Gastrocnemius medialis (tissue), 4 donors: Measurements from ENCODE around the gene CLASP1. TPM values are rescaled to one million over a fixed set of nuclear protein-coding genes. Genes with fewer than 3 reads are reported as not detected.

Experiments used
- ATAC-seq, 2 donors: fragments of 150-250 bp; one replicate each; pipeline ENCODE4 v1.9.1; 2016
- DNase-seq, 2 donors: peaks; one replicate each; pipeline ENCODE4 v3.0.0-alpha.2; 2019
- H3K27ac ChIP-seq, 4 donors: fragments of 200-600 bp; sonication (generic); 1 replicate in 1 of 4; 2 replicates in 3 of 4; pipeline ENCODE4 v1.5.1; 2016 to 2018; ENCODE audit warnings: mild to moderate bottlenecking in 2 of 4, moderate library complexity in 1 of 4
- H3K27me3 ChIP-seq, 3 donors: fragments of 200-600 bp; sonication (generic) in 2 of 3; 1 replicate in 1 of 3; 2 replicates in 2 of 3; pipeline versions ENCODE4 v1.5.1 to v1.6.0; 2016 to 2019; ENCODE audit warnings: mild to moderate bottlenecking in 1 of 3, moderate library complexity in 1 of 3
- H3K36me3 ChIP-seq, 2 donors: fragments of 200-600 bp; sonication (generic) in 1 of 2; one replicate each; pipeline ENCODE4 v1.5.1; 2017 to 2018
- H3K4me1 ChIP-seq, 2 donors: fragments of 200-600 bp; sonication (generic) in 1 of 2; one replicate each; pipeline ENCODE4 v1.5.1; 2016 to 2017; ENCODE audit warnings: mild to moderate bottlenecking in 2 of 2
- H3K4me3 ChIP-seq, 4 donors: fragments of 200-600 bp; sonication (generic) in 3 of 4; 1 replicate in 1 of 4; 2 replicates in 3 of 4; pipeline ENCODE4 v1.5.1; 2016 to 2019; ENCODE audit warnings: mild to moderate bottlenecking in 2 of 4
- H3K9me3 ChIP-seq, 3 donors: fragments of 200-600 bp; sonication (generic) in 2 of 3; 1 replicate in 1 of 3; 2 replicates in 2 of 3; pipeline ENCODE4 v1.5.1; 2016 to 2019
- POLR2A ChIP-seq, 2 donors: fragments of 450-650 bp; IDR thresholded peaks; one replicate each; pipeline ENCODE4 v1.6.1; 2017; ENCODE audit warnings: antibody characterized with exemption in 2 of 2, mild to moderate bottlenecking in 2 of 2, moderate library complexity in 2 of 2
- in situ Hi-C, 4 donors: fragments of 200-750 bp; cut with MboI; loops; one replicate each; pipeline versions ENCODE4 v1.15.0 to v1.8.0; 2017; ENCODE audit warnings: low sequenced_read_pairs in 4 of 4
- intact Hi-C: fragments of 100-400 bp; cut with DNase I; formaldehyde crosslinking; loops from one replicate; pipeline ENCODE4 v1.15.1; 2023; ENCODE audit warnings: low total_unique reads
- total RNA-seq, 4 donors: library from RNA; depleted of rRNA; stranded (reverse); fragments of >200 nt; gene quantifications; one replicate each; pipeline versions ENCODE4 v1.1.0 to v1.2.3, GENCODE V29; 2016
- TF ChIP-seq, protein P1 (sequence below), 5 experiments: fragments of 450-650 bp in 3 of 5; fragments of 200-600 bp in 2 of 5; sonication (generic) in 2 of 5; IDR thresholded peaks in 4 of 5; conservative IDR thresholded peaks in 1 of 5; 1 replicate in 4 of 5; 2 replicates in 1 of 5; pipeline ENCODE4 v1.5.1; 2016 to 2019; ENCODE audit warnings: antibody characterized with exemption in 5 of 5, mild to moderate bottlenecking in 3 of 5, moderate library complexity in 3 of 5

Gene CLASP1
- total RNA-seq, 4 donors from 2014 or later = 50.1 to 73.9 (median 61.4) TPM

DNA sequence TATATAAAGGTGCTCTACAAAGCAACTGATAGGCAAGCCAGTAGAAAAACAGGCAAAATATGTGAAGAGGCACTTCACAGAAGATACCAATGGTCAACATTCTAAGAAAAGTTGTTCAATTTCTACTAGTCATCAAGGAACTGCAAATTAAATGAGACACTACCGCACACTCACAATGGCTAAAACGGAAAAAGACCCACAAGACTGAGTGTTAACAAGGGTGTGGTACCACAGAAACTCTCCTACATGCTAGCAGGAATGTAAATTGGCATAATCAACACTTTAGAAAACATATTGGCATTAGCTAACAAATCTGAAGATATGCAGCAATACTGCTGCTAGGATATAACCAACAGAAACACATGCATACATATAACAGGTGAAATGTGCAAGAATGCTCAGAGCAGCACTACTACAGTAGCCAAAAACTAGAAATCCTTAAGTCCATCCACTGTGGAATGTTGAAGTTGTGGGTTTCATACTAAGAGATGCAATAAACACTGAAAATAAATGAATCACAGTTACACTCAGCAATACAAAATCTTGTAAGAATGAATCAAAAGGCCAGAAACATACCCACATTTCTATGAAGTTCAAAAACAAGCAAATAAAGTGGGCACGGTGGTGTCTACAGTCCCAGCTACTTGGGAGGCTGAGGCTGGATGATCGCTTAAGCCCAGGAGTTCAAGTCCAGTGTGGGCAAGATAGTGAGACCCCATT, 109.4 kb downstream of the CLASP1 start:
- no peak for ATAC-seq
- no peaks in the 10 kb centered on the region for H3K36me3 ChIP-seq
- no peaks in the 10 kb centered on the region for H3K27me3 ChIP-seq
- DNase-seq = no peak
- in situ Hi-C loops (loop anchor here (5.0 to 25.0 kb wide), 4 partner anchors 97 to 185 kb away; partner anchors contain the start of gene CLASP1 (in 2 of the 4)), intact Hi-C loops (no loop called here)
- peak overlapping the region; percentile 32 to 49 (median 40) for H3K27ac ChIP-seq
- no peaks in the 10 kb centered on the region for H3K9me3 ChIP-seq
- peaks cover 66 to 67% of the 10 kb centered on the region in 2 donors for H3K4me1 ChIP-seq
- H3K4me3 ChIP-seq = peak overlapping the region in 1 of 4 donors; percentile 0
- TF ChIP-seq, protein P1, sequence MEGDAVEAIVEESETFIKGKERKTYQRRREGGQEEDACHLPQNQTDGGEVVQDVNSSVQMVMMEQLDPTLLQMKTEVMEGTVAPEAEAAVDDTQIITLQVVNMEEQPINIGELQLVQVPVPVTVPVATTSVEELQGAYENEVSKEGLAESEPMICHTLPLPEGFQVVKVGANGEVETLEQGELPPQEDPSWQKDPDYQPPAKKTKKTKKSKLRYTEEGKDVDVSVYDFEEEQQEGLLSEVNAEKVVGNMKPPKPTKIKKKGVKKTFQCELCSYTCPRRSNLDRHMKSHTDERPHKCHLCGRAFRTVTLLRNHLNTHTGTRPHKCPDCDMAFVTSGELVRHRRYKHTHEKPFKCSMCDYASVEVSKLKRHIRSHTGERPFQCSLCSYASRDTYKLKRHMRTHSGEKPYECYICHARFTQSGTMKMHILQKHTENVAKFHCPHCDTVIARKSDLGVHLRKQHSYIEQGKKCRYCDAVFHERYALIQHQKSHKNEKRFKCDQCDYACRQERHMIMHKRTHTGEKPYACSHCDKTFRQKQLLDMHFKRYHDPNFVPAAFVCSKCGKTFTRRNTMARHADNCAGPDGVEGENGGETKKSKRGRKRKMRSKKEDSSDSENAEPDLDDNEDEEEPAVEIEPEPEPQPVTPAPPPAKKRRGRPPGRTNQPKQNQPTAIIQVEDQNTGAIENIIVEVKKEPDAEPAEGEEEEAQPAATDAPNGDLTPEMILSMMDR (IDR thresholded peaks at IDR 0.05 in 4 of 5, conservative IDR thresholded peaks at IDR 0.05 in 1 of 5) = no peak
- TF ChIP-seq POLR2A (IDR thresholded peaks at IDR 0.05) = no peak

DNA sequence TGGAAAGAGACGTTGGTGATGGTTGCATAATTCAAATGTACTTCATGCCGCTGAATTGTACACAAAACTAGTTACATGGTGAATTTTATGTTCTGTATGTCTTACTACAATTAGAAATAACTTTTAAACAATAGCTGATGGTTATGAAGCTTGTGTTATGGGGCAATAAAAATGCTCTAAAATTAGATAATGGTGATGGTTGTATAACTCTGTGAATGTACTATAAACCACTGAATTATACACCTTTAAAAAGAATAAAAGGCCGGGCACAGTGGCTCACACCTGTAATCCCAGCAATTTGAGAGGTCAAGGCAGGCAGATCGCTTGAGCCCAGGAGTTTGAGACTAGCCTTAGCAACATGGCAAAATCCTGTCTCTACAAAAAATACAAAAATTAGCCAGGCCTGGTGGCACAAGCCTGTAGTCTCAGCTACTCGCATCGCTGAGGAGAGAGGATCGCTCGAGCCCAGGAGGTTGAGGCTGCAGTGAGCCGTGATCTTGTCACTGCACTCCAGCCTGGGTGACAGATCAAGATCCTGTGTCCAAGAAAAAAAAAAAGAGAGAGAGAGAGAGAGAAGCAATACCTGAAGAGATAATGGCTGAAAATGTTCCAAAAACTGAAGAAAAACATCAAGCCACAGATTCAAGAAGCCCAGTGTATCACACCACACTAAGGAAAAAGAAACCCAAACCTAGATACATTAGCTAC, 112.3 kb downstream of the CLASP1 start:
- in situ Hi-C loops = loop anchor here (5.0 to 25.0 kb wide), 4 partner anchors 100 to 188 kb away; partner anchors contain the start of gene CLASP1 (in 2 of the 4)
- ATAC-seq (no peak), DNase-seq (no peak)
- Histone ChIP-seq H3K4me1 (peaks cover 48 to 62% of the 10 kb centered on the region in 2 donors), H3K27ac (peak overlapping the region in 3 of 4 donors; percentile 22 to 53 (median 53)), H3K36me3 (no peaks in the 10 kb centered on the region), H3K27me3 (no peaks in the 10 kb centered on the region), H3K4me3 (no peak overlapping the region), H3K9me3 (no peaks in the 10 kb centered on the region)
- intact Hi-C loops = no loop called here
- no peak for TF ChIP-seq POLR2A (IDR thresholded peaks at IDR 0.05)
- TF ChIP-seq, protein P1 (IDR thresholded peaks at IDR 0.05 in 4 of 5, conservative IDR thresholded peaks at IDR 0.05 in 1 of 5) = no peak

DNA sequence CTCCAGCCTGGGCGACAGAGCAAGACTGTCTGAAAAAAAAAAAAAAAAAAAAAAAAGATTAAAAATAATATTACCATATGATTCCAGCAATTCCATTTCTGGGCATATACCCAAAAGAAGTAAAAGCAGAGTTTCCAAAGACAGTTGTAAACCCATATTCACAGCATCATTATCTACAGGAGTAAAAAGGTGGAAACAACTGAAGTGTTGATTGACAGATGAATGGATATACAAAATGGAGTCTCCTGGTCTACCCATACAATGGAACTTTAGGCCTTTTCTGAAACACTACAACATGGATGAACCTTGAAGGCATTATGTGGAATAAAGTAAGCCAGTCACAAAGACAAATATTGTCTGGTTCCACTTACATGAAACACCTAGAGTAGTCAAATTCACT, 112.9 kb downstream of the CLASP1 start:
- no peak overlapping the region for H3K4me3 ChIP-seq
- H3K27me3 ChIP-seq = no peaks in the 10 kb centered on the region
- in situ Hi-C loops = loop anchor here (5.0 to 25.0 kb wide), 4 partner anchors 101 to 188 kb away; partner anchors contain the start of gene CLASP1 (in 2 of the 4)
- peaks cover 48 to 60% of the 10 kb centered on the region in 2 donors for H3K4me1 ChIP-seq
- H3K36me3 ChIP-seq = no peaks in the 10 kb centered on the region
- ATAC-seq (no peak), DNase-seq (no peak)
- H3K9me3 ChIP-seq = no peaks in the 10 kb centered on the region
- TF ChIP-seq, protein P1 (IDR thresholded peaks at IDR 0.05 in 4 of 5, conservative IDR thresholded peaks at IDR 0.05 in 1 of 5) = no peak
- no peak for TF ChIP-seq POLR2A (IDR thresholded peaks at IDR 0.05)
- peak overlapping the region in 2 of 4 donors; percentile 53 for H3K27ac ChIP-seq
- intact Hi-C loops = no loop called here

DNA sequence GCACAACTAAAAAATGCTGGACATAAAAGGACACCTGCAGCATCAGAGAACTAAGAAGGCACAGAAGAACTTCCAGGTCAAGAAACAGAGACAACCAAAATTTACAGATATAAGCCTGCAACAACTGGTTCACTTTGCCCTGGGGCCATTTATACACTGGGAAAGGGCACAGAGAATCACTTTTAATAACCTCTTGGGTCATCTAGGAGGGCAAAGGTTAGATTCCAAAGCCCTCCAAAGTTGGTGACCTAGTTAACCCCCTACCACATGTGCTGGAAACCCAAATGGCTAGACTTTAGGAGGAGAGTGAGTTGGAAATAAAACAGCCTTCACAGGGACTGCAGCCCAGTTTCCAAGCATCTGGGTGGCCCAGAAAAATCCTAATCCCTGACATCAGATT, 115.3 kb downstream of the CLASP1 start:
- no peak overlapping the region for H3K4me3 ChIP-seq
- peak overlapping the region; percentile 20 to 95 (median 56) for H3K27ac ChIP-seq
- H3K9me3 ChIP-seq = no peaks in the 10 kb centered on the region
- H3K36me3 ChIP-seq = no peaks in the 10 kb centered on the region
- peaks cover 45 to 52% of the 10 kb centered on the region in 2 donors for H3K4me1 ChIP-seq
- no peak for DNase-seq
- H3K27me3 ChIP-seq = no peaks in the 10 kb centered on the region
- TF ChIP-seq POLR2A (IDR thresholded peaks at IDR 0.05) = no peak
- TF ChIP-seq, protein P1 (IDR thresholded peaks at IDR 0.05 in 4 of 5, conservative IDR thresholded peaks at IDR 0.05 in 1 of 5) = no peak
- in situ Hi-C loops = loop anchor here in 3 of 4 donors (10.0 to 25.0 kb wide), 3 partner anchors 103 to 191 kb away; partner anchors contain the start of gene CLASP1 (in 1 of the 3)
- intact Hi-C loops = loop anchor here (5.0 kb wide), 1 partner anchor 203 kb away; the partner anchor contains the start of gene NIFK
- no peak for ATAC-seq
